Hepatocyte (in vitro differentiated cells): Measurements from ENCODE around the gene QRICH2.

Source experiments
- CTCF ChIP-seq: fragments of 200-600 bp; sonication (generic); IDR thresholded peaks from 2 replicates; pipeline ENCODE4 v1.5.1; 2016; ENCODE audit warnings: antibody characterized with exemption, mild to moderate bottlenecking; ENCODE audit not compliant: poor library complexity
- EZH2 ChIP-seq: fragments of 200-600 bp; sonication (generic); IDR thresholded peaks from 2 replicates; pipeline ENCODE4 v1.6.1; 2016; ENCODE audit warnings: antibody characterized with exemption, mild to moderate bottlenecking, borderline replicate concordance
- EZH2phosphoT487 ChIP-seq: fragments of 200-600 bp; sonication (generic); IDR thresholded peaks from one replicate; pipeline ENCODE4 v1.6.1; 2018; ENCODE audit warnings: antibody characterized with exemption, mild to moderate bottlenecking, low read depth, moderate library complexity; ENCODE audit not compliant: unreplicated experiment, severe bottlenecking

- no peak for TF ChIP-seq CTCF
- no peak for TF ChIP-seq EZH2
- TF ChIP-seq EZH2phosphoT487 = no peak
Measured at GRCh38 chr17:76260669-76261068, 47.4 kb downstream of the QRICH2 start.
